NCI-H2107 treated with DMSO at 0.1 percent for 48 hours (cell line): ENCODE results near the gene SPATA31D3.
"Not testable (repeated sequence)": the region's sequence is repeated elsewhere in the genome, so short reads cannot be mapped to it uniquely, and the experiment has no call there.

ENCODE experiments used
- DNase-seq: peaks from one replicate; lab custom pipeline; 2025; ENCODE audit not compliant: unreplicated experiment; lab: John Stamatoyannopoulos, UW

The SPATA31D3 gene

GRCh38 chr9:81943393-81943792 is at the start of gene SPATA31D3:
Gene SPATA31D3, plus strand, starts transcription at chr9:81943500. Its CDS starts 86 bp downstream, at chr9:81943586.
- DNase-seq = not testable (repeated sequence)

GRCh38 chr9:81893929-81894328 is 49.4 kb upstream of the SPATA31D3 start:
- no peak for DNase-seq

GRCh38 chr9:81894891-81895290 is 48.4 kb upstream of the SPATA31D3 start:
- no peak for DNase-seq

DNA sequence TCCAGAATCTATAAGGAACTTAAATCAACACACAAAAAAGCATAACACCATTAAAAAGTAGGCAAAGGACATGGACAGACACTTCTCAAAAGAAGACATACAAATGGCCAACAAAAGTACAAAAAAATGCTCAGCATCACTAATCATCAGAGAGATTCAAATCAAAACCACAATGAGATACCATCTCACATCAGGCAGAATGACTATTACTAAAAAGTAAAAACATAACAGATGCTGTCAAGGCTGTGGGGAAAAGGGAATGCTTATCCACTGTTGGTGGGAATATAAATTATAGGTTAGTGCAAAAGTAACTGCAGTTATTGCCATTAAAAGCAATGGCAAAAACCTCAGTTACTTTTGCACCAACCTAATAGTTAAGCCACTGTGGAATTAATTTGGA is 47.2 kb upstream of the SPATA31D3 start:
- DNase-seq = no peak

DNA sequence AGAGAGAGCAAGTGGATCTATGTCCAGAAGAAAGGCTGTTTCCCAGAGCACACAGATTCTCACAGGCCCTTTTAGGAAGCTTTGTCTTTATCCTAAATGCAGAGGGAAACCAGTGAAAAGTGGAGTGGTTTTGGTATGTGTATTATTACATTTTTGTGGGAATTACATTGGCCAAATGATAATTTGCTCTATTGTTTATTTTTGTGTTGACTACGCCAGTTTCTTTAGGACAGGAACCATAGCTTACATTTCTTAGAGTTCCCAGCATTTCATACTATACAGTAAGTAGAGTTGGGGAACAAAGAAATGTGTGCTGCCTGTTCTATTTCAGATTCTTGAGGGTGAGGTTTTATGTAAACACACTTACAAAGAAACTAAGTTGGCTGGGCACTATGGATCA is 44.4 kb upstream of the SPATA31D3 start:
- DNase-seq = no peak

DNA sequence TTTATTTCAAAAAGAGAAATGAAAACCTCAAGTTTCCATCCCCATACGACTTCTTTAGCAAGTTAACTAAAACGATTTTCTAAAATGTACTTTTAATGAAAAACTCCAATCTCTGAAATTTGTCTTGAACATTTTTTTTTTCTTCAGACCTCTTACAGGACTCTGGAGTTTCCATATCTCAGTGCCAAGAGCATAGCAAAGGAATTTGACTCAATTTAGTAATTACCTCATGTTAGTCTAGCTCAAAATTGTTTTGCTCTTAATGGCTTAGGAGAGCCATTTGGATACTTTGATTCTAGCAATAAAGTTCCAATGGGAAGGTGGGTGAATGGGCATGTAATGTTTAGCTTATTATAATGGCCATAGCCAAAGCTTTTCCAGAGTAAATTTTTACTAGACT is 41.1 kb upstream of the SPATA31D3 start:
- no peak for DNase-seq

- no peak for DNase-seq
Observed at GRCh38 chr9:81902626-81903025, 40.7 kb upstream of the SPATA31D3 start.

DNA sequence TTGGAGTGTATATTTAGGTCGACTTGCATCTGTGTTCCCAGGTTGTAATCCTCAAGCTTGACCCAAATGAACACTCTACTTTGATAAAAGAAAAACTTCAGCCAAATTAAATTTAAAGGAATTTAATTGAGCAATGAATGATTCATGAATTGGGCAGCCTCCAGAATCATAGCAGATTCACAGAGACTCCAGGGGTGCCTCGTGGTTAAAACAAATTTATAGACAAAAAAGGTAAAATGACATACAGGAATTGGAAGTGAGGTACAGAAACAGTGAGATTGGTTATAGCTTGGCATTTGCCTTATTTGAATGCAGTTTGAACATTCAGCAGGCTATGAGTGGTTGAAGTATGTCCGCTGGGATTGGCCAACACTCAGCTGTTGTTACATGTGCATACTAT is 36.6 kb upstream of the SPATA31D3 start:
- DNase-seq = no peak

- DNase-seq = no peak
Observed at GRCh38 chr9:81912135-81912534, 31.2 kb upstream of the SPATA31D3 start.

DNA sequence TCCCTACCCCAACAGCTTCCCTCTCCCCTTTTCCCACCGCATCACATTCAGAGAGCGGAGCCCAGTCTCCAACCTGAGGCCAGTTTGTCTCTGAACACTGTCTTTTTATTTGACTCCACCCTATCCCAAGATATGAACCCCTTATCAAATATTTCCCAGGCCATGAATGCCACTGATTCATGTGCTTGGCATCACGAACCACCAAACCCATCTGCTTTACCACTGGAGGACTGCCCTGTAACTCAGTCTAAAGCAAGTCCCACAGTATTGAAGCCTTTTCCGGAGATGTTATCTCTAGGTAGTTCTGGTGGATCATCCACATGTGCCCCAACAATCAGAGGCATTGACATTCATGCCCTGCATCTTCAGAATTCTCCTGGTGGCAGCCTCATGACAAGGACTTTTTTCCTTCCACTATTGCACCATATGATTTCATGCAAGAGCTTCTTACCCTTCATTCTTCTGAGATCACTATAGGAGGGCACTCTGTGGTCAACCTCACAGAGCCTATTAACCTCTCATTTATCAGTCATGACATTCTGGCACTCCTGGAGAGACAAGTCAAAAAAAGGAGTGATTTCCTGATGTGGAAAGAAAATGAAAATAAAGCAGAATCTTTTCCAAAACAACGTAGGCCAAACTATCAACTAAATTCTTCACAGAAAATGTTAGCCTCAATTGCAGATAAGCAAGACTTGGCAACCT is 27.3 kb upstream of the SPATA31D3 start:
- no peak for DNase-seq

DNA sequence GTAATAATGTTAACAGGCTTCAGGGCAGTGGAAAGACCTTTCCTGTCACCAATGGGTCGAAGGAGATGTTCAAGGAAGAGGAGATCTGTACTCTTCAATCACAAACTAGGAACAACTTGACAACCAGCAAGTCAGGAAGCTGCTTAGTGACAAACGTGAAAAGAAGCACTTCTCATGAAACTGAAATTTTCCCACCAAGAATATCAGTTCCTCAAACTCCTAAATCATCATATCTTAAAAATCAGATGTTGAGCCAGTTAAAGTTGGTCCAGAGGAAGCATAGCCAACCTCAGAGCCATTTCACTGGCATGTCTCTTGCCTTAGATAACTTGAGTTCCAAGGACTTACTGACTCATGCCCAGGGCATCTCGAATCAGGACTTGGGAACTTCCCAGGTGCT is 24.8 kb upstream of the SPATA31D3 start:
- DNase-seq = not testable (repeated sequence)

DNA sequence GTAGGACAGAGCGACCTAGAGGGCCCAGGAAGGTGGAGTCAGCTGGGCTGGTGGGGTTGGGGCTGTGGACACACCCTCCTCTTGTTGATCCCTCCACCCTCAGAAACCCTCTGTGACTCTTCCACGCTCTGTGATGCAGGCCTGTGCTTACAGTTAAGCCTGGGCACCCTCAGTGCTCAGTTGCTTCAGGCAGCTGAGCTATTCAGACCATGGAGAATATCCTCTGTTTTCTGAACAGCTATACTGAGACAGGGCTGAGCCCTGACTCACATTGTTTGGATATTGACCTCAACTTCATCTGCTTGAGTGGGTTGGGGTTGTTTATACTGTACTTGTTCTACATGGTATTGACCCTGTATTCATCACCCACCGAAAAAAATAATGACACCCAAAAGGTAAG is 15.0 kb upstream of the SPATA31D3 start, which contains the start of gene SPATA31D4:
Gene SPATA31D4 (plus strand): TSS at position 124 of the 400 bp plus-strand sequence. CDS start 86 bp downstream, at position 210.
- DNase-seq = not testable (repeated sequence)

DNA sequence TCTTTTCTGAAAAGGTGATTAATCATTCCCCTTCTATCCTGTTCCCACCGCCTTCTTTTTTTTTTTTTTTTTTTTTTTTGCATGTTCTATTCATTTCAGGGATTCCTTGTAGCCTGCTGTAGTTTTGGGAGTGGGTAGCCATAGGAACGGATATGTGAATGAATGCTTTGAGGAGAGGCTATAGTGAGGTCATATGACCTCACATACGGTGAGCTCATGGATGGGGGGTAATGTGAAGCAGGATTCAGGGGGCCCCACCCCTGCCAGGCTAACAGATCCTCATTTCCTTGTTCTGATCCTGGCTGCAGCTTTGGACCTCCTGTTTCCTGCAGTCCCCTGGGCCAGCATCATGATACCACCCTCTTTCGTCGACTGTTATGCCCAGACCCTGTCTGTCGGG is 13.2 kb upstream of the SPATA31D3 start:
- DNase-seq = not testable (repeated sequence)

GRCh38 chr9:81933547-81933946 is 9.8 kb upstream of the SPATA31D3 start:
- DNase-seq = not testable (repeated sequence)

DNA sequence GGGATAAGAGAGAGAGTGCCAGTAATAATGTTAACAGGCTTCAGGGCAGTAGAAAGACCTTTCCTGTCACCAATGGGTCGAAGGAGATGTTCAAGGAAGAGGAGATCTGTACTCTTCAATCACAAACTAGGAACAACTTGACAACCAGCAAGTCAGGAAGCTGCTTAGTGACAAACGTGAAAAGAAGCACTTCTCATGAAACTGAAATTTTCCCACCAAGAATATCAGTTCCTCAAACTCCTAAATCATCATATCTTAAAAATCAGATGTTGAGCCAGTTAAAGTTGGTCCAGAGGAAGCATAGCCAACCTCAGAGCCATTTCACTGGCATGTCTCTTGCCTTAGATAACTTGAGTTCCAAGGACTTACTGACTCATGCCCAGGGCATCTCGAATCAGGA is 5.3 kb downstream of the SPATA31D3 start:
- not testable (repeated sequence) for DNase-seq

GRCh38 chr9:81953096-81953495 is 9.8 kb downstream of the SPATA31D3 start:
- no peak for DNase-seq

DNA sequence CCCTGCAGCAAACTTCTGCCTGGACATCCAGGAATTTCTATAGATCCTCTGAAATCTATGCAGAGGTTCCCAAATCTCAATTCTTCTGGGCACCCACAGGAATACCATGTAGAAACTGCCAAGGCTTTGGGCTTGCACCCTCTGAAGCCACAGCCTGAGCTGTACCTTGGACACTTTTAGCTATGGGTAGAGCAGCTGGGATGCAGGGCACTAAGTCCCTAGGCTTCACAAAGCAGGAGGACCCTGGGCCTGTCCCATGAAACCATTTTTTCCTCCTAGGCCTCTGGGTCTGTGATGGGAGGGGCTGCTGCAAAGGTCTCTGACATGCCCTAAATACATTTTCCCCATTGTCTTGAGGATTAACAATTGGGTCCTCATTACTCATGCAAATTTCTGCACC is 12.3 kb downstream of the SPATA31D3 start:
- no peak for DNase-seq

GRCh38 chr9:81964218-81965171 is 21.2 kb downstream of the SPATA31D3 start:
- no peak for DNase-seq

DNA sequence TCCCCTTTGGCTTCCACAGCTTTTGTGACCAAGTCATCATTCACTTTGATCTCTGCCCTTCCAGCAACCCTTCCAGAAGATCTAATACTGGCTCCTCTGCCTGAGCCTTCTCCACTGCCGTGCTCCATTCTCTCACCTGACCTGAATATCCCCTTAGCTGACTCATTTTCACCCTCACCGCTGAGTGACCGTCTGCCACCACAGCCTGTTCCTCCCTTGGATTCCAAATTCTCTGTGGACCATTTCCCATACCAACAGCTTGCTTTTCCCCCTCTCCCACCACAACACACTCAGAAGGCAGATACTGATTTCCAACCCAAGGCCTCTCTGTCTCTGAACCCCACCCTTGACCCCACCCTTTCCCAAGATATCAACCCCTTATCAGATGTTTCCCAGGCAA is 24.7 kb downstream of the SPATA31D3 start:
- DNase-seq = no peak

GRCh38 chr9:81969971-81970370 is 26.7 kb downstream of the SPATA31D3 start:
- DNase-seq = no peak

GRCh38 chr9:81971727-81972126 is 28.4 kb downstream of the SPATA31D3 start:
- no peak for DNase-seq

- DNase-seq = no peak
Observed at GRCh38 chr9:81974764-81975163, 31.5 kb downstream of the SPATA31D3 start.
